Left cardiac atrium (tissue), 4 donors: Measurements from ENCODE around the gene THEMIS. TPM values are rescaled to one million over a fixed set of nuclear protein-coding genes. Genes with fewer than 3 reads are reported as not detected.

Experiments
- ATAC-seq, 2 donors: fragments of 200-7000 bp; cut with Tn5 transposase; one replicate each; pipeline ENCODE4 v1.9.1; 2020; ENCODE audit warnings: mild to moderate bottlenecking in 2 of 2, moderate library complexity in 2 of 2
- DNase-seq: peaks from one replicate; pipeline ENCODE4 v3.0.0-alpha.2; 2020
- intact Hi-C, 2 donors: fragments of 100-400 bp; cut with DNase I; formaldehyde crosslinking; loops; one replicate each; pipeline versions ENCODE4 v1.14.1 to v1.15.1; 2022 to 2023
- total RNA-seq, 2 donors: library from RNA; stranded (reverse); fragmentation: NEBNext Ultra II Directional; extraction: Animal tissue kit (Norgen Biotek cat#: 25700); gene quantifications; one replicate each; pipeline ENCODE4 v1.2.1, GENCODE V29; 2021
- donor health status: DM: no; HTN: yes; CAD: no.
- donor health status: DM: no; HTN: yes; CAD: no; lungs with severe emphysema.
- donor health status: DM: yes; HTN: yes; CAD: no.
- donor health status: Dilated cardiomyopathy.

Gene THEMIS
- total RNA-seq, 2 donors from 2014 or later, result 0.63 to 0.97 TPM

DNA sequence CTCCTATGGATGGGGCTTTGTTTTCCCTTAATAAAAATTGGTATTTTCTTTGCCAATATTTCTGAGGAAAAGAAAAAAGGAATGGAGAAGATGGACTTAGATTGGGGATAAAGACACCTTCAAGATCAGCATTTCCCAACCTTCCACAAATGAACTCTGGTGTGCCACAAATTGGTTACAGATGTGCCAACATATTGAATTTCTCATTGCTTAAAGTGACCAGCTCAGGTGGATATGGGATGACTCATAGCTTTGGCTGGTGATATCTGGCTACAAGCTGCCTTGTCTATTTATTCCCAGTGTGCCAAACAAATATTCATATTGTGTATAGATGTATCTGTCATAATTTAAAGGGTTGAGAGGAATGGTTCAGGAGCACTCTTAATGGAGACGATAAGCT, 32.5 kb downstream of the THEMIS start:
- no peak for DNase-seq
- intact Hi-C loops, result no loop called here
- ATAC-seq, result no peak

DNA sequence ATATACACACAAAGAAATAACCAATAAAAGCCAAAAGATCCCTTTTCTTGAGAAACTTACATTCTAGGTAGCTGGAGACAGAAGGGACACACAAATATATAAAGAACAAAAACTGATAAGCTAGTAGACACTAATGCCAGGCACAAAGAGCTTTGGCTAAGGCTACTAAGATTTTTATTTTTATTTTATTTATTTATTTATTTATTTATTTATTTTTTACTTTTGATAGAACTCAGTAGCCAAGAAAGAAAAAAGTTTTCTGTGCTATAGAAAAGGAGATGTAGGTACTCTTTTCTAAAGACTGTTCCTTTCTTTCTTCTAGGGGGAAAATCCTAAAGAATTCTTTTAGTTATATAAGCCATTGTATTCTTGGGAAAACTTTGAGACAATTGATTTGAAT, 34.1 kb downstream of the THEMIS start:
- DNase-seq (no peak), ATAC-seq (no peak)
- intact Hi-C loops, result no loop called here

DNA sequence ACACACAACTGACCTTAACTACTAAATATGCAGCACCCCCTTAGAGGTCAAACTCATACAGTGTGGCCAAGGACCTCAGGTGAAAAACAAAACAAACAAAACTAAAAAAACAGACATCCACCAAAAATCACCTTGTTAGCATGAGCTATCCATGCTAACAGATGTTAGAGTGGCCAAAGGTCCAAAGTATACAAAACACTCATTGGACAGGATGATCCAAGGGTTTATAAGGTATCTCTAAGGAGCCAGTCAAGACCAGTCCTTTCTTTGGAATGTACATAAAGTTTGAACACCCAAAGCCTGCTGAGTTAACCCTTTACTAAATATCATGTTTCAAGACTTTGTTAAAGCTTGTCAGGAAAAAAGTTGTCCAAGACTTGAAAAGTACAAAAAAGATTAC, 35.8 kb downstream of the THEMIS start:
- DNase-seq (no peak), ATAC-seq (no peak)
- intact Hi-C loops, result no loop called here

DNA sequence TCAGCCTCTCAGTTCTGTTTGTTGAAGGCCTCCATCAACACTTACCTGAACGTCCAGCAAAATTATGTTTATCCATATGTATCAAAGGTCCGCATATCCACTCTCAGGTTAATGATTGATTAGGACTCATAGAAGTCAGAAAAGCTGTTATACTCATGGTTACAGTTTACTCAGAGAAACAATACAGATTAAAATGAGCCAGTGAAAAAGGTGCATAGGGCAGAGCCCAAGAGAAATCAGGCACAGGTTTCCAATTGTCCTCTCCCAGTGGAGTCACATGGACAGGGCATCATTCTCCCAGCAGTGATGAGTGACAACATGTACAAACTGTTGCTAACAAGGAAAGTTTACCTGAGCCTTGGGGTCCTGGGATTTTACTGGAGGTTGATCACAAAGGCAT, 36.2 kb downstream of the THEMIS start:
- DNase-seq (no peak), ATAC-seq (no peak)
- intact Hi-C loops, result no loop called here

DNA sequence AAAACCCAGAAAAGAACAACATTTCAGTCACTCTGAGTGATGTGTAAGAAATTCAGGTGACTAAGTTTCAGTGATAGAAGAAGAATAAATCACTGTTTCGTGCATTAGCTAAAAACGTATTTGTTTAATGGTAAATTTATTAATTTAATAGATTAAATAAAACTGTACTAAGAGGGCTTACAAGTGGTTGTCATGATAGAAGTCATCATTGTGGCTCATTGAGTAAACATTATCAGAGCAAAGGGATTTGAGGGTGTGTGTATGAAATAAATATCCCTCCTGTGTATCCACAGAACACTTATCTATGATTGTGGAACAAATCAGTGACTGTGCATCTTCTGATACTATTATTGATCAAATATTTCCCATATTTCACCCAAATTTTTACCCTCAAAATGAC, 40.1 kb downstream of the THEMIS start:
- DNase-seq (no peak), ATAC-seq (no peak)
- intact Hi-C loops, result no loop called here

DNA sequence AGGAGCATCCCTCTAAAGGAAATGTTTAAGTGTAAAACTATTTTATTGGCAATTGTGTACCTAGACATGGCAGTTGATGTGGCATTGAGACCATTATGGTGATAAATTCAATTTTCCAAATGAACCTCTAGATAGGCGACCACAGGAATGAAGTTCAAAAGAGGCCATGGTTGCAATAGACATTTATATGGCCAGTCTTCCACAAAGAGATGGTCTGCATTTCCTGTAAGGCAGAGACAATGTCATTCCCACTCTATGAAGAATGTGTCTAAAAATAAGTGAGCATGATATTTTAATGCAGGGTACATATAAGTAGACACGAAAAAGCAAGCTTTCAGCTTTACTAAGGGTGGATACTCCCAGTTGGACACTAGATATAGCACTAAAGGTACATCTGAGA, 40.9 kb downstream of the THEMIS start:
- ATAC-seq (no peak), DNase-seq (no peak)
- intact Hi-C loops, result no loop called here

DNA sequence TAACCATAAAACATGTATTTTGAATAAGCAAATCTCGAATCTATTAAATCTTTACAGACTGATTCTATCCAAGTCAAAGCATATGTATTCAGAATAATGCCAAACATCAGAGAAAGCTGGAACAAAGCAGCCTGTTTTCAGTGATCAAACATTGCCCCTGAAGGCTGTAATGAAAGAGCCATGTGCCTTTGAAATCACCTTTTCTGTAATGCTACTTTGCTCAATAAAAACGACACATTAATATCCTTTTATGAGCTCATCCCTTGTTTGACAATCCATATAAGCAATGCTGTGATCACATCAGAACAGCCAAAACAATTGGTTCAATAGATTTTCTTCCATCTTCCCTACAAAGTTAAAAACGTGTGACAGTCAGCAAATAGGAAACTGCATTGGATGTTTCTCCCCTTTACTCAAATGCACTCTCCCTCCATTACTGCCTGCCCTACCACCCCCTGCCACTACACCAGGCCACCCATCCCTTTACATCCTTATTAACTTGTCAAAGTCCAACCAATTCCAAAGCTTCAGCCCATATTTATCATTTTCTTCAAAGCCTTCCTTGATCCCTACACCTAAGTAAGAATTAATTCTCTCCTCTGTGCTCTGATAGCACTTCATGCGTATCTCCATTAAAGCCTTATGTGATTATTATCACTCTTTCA, 42.0 kb downstream of the THEMIS start:
- no peak for DNase-seq

DNA sequence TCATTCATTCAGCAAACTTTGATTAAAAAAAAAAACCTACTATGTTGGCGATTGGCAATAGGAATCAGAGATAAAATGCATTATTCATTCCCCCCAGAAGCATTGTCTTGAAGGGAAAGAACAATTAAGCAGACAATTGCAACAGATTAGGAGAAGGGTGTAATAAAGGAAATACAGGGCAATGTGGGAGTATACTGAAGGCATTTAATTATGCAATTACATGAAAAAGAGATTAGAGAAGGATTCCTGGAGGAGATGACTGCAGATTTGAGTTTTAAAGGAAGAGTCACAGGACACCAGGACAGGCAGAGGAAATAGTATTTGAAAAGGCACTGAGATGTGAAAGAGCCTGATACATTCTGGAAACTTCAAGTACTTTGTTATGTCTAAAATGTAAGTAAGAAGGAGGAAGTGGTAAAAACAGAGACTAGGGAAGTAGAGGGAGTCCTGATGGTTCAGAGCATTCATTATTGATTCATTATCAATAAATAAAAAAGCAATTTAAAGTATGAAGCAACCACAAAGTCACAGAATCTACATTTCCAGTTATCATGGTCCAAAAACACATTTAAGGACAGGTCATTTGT, 43.7 kb downstream of the THEMIS start:
- ATAC-seq (no peak), DNase-seq (no peak)
- intact Hi-C loops, result no loop called here

More for the DNA sequence above, 42.0 kb downstream of the THEMIS start:
- ATAC-seq, result no peak
- intact Hi-C loops, result no loop called here

DNA sequence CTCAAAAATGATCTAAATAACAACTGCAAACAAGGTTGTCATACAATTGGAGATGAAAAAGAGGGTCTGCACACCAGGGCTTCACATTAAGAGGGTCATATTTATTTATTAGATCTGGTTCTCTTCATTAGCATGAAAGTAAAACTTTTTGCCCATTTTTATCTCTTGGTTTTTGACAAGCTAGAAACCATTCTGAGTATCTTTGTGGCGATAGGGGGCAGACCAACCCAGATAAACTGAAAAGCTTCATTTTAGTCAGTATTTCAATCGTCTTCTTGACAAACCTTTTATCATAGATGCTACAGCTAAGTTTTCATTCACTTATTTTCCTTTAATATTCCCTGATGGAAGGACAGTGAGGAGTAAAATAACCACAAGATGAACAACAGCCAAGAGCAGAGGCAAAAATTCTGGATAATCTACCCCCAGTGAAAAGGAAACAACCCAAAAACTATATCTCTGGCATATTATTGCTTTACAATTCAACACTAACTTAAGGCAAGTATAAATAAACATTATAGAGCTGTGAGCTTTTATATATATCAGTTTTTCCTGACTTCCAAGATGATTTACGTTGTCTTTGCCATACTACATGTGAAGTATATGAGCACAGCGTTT, 45.2 kb downstream of the THEMIS start:
- DNase-seq (no peak), ATAC-seq (no peak)
- intact Hi-C loops, result no loop called here

DNA sequence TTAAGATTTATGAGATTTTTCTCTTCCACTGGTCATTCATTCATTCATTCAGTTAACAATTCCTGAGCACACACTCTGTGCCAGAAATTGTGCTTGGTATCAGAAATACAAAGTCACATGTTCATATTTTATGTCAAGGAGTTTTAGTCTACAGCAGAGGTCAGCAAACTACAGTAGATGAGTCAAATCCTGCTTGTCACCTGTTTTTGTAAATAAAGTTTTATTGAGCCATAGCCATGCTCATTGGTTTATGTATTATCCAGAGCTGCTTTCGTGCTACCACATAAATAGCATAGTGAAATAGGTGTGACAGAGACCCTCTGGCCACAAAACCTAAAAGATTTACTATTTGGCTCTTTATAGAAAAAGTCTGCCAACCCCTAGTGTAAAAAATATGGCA, 46.8 kb downstream of the THEMIS start:
- ATAC-seq (no peak), DNase-seq (no peak)
- intact Hi-C loops, result no loop called here

DNA sequence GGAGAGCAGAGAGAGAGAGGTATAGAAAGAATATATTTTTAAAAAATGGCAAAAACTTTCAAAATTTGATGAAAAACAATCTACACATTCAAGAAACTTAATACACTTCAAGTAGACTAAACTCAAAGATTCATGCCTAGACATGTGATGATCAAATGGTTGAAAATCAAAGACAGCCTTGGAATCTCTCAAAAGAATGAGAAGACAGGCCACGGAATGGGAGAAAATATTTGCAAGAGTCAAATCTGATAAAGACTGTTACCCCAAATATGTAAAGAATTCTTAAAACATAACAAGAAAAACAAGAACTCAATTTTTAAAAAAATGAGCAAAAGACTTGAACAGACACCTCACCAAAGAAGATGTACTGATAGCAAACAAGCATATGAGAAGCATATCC, 49.7 kb downstream of the THEMIS start:
- intact Hi-C loops, result no loop called here
- DNase-seq (no peak), ATAC-seq (no peak)

DNA sequence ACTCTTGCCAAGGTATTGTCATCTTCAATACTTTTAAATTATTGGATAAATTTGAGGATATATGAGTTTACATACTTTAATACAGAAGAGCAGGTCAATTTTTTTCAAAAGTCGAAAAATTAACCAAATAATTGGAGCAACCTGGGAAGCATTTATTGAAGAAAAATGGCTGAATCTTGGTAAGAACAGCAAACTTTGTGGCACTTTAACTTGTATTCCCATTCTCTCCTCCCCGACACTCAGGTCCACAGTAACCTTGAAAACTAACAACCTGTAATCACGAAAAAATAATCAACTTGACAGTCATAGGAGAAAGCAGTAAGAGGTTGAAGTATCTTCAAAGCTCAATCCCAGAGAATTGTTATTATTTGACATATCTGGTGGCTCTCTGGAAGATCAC, 55.6 kb downstream of the THEMIS start:
- DNase-seq, result no peak
- ATAC-seq, result no peak
- intact Hi-C loops, result no loop called here

DNA sequence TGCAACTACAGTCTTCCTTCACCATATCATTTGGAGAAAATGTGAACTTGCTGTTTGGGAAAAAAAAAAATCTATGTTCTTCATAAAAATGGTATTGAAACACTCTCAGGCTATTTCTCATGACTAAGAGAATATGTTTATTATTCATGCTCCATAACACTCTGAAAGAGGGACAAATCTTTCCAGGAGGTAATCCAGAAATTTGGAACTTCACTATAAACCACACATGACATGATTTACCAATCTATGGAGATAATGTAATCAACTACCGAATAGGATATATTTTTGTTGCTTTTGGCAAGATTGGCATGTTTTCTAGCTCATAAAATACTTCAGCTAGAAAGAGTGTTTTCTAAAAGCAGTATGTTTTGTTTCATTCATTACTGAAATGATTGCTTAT, 56.3 kb downstream of the THEMIS start:
- no peak for DNase-seq
- no peak for ATAC-seq
- intact Hi-C loops, result no loop called here

DNA sequence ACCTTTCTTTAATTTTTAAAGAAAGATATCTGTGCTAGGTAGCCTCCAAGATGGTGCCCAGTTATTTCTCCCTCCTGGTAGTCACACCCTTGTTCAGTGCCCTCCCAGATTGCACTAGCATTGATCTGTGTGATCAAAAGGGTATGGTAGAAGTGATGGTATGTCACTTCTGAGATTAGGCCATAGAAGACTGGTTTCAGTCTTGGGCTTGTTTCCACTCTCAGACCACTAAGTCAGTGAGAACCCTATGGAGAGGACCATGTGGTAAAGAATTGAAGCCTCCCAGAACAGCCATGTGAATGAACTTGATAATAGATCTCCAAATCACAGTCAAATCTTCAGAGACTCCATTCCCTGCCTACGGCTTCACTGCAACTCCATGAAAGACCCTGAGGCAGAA, 57.3 kb downstream of the THEMIS start:
- DNase-seq (no peak), ATAC-seq (no peak)
- intact Hi-C loops, result no loop called here

DNA sequence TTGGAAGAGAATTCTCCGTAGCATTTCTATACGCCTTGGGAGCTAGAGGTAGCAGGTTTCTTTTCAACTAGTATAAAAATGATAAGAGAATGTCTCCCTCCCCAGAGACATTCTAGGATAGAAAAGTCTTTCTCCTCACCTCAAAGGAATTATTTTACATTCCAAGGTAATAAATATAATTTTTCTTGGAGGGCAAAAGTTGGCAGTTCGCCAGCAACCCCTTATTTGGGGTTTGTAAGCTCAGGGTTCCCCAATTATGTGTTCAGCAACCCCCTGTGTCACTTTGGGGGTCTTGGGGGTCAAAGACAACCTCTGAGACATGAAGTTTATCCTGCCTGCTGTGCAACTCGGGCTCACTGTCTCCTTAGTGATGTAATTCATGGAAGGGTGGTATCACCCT, 58.3 kb downstream of the THEMIS start:
- intact Hi-C loops, result no loop called here
- no peak for ATAC-seq
- DNase-seq, result no peak

DNA sequence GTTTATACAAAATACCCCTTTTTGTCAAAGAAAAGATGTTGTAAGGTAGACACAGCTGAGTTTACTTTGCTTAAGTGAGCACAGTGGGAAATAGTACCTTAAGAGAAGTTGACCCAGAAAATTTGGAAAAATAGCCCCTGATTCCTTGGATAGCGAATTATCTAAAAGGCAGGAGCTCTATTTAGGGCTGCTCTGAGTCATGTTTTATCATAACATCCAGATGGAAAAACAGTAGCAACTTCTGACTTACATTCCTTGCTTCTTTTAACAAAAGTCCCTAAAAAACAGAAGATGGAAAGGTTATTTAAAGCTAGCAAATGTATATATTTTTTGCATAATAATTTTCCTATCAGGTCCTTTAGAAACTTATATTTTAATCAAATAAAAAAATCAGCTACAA, 59.0 kb downstream of the THEMIS start:
- intact Hi-C loops, result no loop called here
- no peak for ATAC-seq
- DNase-seq, result no peak

DNA sequence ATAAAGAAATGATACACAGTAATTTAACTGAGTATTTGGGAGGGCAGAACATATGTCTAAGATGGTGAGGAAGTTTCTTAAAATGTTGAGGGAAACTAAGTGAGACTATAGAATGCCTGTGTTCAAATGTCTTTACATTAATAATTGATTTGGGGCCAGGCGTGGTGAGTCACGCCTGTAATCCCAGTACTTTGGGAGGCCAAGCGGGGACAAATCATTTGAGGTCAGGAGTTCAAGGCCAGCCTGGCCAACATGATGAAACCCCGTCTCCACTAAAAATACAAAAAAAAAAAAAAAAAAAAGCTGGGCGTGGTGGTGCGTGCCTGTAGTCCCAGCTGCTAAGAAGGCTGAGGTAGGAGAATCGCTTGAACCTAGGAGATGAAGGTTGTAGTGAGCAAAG, 66.7 kb downstream of the THEMIS start:
- intact Hi-C loops, result no loop called here
- ATAC-seq (no peak), DNase-seq (no peak)

DNA sequence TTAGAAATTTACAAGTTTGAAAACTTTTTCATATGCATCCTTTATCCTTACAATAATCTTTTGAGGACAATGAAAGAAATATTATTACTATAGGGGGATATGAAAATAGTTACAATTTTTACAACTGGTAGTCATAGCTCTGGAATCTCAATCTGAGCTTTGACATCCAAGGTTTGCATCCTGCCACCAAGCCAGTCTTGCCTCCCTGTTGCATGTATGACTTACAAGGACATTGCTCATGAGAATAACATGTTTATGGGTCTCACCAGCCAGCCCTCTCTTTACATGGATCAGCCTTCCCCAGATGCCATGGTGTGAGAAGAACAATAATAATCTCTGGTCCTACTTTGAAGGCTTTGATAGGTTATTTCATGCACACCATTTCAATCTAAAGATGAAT, 67.5 kb downstream of the THEMIS start:
- ATAC-seq, result no peak
- DNase-seq, result no peak
- intact Hi-C loops, result no loop called here

DNA sequence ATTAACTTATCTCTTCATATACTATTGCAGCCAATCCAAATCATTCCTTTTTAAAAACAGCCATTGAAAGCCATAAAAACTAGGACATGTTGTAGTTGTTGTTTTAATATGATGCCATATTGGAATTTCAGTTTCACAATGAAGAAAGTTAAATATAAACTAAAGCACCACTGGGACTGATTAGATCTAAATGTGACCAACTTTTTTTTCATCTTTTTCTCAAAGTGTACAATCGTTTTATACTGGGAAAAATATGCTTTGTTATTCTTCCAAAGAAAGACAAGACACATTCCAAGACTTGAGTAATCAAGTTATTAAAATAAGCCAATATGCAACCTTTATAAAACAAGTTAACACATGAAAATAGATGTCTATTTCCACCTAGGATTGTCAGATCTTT, 68.5 kb downstream of the THEMIS start:
- DNase-seq (no peak), ATAC-seq (no peak)
- intact Hi-C loops, result no loop called here

DNA sequence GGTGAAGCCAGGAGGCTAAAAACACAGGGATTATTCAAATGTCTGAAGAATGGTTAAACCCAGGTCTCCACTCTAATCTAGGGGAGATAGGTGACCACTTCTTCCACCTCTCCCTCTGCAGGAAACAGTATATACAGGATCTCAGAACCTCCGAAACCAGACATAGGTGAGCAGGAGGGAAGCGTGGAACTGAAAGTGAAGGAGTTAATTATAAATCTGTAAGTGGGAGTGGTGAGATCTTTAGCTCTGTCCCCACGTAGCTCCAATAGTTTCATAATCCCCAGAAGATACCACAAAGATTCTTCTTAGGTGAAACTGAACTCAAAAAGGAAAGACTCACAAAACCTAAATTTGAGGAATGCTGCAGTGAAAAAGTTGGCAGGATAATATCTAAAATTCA, 76.8 kb downstream of the THEMIS start:
- no peak for DNase-seq
- intact Hi-C loops, result no loop called here

DNA sequence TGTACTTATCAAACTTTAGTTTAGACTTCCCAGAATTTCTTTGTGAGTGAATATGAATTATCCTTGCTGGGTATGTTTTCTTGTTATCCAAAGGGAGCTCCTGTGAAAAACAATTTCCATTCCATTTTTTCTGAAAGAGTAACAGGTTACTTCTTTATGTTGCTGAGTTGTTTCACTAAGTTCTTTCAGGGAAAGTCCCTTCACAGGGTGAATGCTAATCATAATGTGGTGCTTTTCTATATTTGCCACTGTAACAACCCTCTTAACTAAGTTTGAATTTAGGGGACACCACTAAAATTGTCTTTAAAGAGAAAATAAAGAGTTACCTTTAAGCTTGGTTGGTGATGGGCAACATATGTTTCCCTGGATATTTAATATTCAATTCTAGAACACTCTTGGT, 79.4 kb downstream of the THEMIS start:
- ATAC-seq, result no peak
- DNase-seq, result no peak
- intact Hi-C loops, result no loop called here

More for the DNA sequence above, 76.8 kb downstream of the THEMIS start:
- no peak for ATAC-seq
